Stimulated activated CD8-positive, alpha-beta memory T cell treated with anti-CD3 and anti-CD28 coated beads, Interleukin-15, amount 100 ng/mL, for 24 hours (primary cell): Measurements from ENCODE around the gene GPRC5A.

Experiments used
- DNase-seq: peaks from one replicate; pipeline ENCODE4 v3.0.0-alpha.2; 2020; ENCODE audit warnings: low read depth

The GPRC5A gene

DNA sequence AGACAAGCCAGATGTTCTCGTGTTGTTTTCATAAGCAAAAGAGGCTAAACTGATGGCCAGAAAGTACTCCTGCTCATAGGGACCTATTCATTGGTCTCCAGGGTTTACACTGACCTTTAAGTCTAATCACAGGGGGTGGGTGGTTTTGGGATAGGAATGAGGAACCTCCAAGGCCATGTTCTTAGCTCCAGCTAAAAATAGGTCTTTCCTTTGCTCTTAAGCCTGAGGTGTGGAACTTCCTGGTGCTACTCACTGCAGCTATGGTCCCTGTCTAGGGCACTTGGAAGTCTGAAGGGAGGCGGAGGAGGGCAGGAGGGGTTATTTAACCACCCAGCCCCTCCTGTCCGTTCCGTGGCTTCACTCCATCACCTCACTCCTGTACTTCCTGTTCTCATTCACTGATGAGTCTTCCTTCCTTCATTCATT is 18.6 kb downstream of the GPRC5A start:
- DNase-seq = no peak

DNA sequence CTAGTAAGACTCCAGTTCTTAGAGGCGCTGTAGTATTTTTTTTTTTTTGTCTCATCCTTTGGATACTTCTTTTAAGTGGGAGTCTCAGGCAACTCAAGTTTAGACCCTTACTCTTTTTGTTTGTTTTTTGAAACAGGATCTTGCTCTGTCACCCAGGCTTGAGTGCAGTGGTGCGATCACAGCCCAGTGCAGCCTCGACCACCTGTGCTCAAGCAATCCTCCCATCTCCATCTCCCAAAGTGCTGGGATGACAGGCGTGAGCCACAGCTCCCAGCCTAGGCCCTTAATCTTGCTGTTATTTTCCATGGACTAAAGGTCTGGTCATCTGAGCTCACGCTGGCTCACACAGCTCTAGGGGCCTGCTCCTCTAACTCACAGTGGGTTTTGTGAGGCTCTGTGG is 21.3 kb downstream of the GPRC5A start:
- no peak for DNase-seq

DNA sequence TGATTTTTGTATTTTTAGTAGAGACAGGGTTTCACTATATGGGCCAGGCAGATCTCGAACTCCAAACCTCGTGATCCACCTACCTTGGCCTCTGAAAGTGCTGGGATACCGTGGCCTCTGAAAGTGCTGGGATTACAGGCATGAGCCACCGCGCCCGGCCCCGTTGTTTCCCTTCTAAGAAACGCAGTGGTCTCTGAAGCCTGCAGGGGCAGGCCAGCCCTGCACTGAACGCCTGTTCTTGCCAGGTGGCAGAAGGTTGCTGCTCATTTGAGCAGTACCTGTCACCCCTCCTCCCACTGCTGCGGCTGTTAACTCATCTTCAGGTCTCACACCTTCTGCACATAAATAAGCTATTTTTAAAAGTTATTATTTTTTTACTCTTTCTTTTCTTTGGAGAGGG is 24.3 kb downstream of the GPRC5A start:
- DNase-seq = no peak

DNA sequence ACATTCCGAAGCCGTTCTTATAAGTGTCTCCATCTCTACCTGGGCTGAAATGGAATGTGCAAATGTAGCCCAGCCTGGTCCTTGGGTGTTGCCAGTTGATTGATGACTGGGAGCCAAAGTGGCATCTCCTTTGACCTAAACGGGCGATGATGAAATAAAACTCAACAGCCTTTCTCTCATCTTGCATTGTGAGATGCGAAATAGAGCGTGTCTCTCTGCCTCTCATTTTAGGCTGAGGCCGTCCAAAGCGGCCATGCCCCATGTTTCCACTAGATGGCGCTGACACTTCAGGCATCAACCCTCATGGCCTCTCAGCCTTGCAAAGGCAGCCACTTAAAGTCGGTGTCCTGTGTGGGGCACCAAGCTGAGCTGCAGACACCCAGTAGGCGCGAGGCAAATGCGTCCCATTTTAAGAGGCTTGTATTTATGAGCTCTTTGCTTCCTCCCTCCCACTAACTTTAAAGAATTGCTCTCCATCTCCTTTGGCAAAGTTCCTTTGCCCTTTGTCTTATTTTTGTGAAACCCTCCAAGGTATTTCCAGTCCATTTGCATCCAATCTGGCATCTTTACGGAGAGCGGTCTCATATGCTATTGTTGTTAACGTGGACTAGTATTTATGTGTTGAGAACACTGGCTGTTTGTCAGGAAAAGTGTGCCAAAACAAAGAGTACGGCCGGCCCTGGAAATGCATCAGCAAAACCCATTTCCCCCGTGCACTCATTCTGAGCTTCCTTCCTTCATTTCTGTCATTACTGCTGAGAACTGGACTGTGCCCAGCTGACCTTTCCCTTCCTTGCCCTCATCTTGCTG is 25.0 kb downstream of the GPRC5A start:
- DNase-seq = peak; percentile 66

DNA sequence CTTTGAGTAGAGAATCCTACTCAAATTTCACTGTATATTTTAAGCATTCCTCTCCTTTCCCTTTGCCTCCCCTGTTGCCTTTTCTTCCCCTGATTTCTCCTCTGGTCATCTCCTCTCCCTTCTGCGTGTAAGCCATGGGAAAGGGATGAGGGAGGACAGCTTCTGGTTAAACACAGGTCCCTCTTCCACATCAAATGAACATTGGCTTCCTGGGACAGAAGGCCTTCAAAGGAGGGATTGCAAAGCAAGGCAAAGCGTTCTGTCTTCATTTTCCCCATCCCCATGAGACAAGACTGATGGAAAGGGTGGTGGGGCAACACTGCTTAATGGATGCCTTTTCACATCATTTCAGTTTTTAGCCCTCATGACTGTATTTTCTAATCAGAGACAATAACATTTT is 26.2 kb downstream of the GPRC5A start:
- no peak for DNase-seq

DNA sequence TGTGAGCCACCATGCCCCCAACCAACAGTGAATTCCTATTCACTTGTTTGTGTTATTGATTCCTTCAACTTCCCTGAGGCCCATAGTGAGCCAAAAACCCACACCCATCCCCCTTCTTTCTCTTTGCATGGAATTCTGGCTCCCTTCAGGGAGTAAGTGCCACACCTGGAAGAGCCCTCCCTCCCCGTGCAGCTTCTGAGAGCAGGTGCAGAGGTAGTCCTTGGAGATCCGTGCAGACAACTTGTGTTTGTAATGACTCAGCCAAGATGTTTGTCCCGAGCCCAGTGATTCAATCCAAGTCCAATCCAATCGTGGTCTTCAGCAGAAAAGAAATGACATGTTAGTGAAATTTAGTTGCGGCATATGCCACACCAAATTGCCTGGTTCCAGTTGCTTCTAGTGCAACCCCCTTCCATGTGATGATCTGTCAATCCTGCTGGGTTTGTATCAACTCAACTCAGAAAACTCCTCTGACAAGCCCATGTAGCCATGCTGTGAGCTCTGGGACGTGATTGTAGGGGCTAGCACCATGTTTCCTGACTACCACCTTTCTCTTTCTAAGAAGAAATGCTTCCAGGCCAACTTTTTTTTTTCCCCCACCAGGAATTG is 27.5 kb downstream of the GPRC5A start:
- DNase-seq = no peak

DNA sequence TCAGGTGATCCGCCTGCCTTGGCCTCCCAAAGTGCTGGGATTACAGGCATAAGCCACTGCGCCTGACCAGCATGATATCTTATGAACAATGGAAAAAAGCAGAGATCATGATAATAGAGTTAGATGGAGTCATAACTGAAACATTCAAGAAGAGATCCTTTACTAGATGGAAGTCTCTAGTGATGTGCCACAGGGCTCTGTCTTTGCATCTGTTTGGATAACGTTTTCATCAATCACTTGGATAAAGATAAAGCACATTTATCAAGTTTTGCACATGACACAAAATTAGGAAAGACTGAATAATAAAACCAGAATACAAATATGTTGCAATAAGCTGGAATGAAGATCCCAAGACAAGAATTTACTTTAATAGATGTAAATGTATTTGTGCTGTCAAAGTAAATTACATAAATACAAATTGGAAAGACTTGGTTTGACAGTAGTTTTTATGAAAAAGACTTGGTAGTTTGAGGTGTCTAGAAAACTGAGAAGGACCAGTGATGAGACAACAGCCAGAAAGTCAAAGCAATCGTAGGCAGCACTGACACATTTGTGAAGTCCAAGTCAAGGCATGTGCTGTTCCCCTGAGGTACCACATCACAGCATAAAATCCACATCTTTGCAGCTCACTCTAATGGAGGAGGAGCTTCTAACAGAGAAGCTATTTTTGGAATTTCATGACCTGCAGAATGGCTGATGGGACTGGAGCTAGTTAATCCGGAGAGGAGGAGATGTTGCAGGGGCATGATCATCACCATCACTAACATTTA is 28.5 kb downstream of the GPRC5A start:
- DNase-seq = no peak

DNA sequence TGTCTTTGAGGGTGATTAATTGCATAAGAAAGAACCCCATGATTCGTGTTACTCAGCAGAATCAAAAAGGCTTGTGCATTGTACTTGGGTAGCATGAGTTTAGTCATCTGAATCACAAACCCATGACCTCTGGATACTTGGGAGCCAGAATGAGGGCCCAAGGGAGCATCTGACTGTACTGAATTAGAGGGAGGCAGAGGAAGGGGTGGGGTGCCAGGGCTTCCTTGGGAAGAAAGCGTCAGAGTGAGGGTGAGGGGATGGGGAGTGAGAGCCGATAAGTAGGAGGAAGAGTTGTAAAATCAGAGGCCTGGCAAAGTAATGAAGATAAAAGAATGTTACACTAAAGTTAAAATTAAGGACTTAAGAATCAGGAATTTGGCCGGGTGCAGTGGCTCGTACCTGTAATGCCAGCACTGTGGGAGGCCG is 30.8 kb downstream of the GPRC5A start:
- DNase-seq = no peak

DNA sequence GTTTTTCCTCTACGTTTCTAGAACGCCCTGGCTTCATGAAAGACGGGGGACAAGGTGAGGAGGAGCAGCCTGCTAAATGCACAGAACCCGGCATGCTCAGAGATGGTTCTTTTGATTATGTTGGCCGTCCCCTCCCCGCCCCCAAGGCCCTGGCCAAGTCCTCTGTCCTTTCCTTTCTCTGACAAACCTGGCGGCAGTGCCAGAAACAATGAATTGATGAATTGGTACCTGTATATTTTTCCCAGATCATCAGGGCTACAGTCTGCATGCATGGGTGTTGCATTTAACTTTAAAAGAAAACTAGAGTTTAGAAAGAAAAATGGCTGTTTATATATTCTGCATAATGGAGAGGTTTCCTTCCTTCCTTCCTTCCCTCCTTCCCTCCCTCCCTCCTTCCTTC is 31.6 kb downstream of the GPRC5A start:
- DNase-seq = no peak

DNA sequence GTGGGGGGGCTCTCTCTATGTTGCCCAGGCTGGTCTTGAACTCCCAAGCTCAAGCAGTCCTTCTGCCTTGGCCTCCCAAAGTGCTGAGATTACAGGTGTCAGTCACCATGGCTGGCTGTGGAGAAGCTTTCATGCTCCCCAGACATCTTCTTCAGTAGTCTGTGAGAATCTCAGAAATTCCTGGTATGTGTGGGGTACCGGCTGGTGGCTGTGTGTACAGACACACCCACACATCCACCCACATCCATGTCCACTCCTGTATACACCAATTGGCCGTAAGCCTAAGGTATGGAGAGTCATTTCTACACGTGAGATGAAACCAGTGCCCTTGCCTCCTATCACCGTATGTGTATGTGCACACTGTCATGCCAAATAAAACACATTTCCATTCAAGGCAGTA is 32.8 kb downstream of the GPRC5A start:
- DNase-seq = no peak

DNA sequence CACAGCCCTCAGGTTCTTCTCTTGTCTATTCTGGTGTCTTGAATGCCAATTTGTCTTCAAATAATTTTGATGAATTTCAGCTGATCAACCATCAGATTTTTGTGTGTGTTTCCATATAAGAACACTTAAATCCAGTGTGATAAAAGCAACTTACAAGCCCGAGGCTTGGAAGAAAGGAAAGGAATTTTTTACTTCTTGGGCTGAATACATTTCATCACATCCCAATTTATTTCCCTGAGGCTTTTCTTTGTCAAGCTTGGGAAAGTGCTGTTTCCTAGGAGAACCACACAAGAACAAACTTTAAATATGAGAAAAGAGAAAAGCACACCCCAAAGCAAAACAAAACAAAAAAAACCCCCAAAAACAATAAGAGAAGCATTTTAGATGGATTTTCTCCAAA is 34.0 kb downstream of the GPRC5A start:
- DNase-seq = no peak

DNA sequence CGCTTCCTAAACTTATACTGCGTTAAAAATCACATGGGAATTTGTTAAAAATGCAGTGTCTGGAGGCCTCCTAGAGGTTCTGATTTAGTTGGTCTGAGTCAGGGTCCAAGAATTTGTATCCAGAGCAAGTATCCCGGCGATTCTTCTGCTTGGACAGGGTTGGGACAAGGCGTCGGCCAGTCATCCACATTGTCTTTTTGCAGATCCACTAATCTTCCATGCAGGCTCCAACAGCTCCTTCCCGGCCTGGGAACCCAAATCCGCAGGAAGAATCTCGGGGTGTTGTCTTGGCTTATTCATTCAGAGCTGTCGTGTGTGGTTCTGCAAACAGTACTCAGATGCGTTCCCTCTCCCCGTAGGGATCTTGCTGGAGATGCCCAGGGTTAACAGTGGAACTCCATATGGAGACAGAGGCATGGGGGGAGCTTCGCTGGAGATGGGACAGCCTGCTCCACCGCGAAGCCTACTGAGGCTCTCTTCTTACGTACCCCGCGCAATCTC is 35.3 kb downstream of the GPRC5A start:
- DNase-seq = no peak

DNA sequence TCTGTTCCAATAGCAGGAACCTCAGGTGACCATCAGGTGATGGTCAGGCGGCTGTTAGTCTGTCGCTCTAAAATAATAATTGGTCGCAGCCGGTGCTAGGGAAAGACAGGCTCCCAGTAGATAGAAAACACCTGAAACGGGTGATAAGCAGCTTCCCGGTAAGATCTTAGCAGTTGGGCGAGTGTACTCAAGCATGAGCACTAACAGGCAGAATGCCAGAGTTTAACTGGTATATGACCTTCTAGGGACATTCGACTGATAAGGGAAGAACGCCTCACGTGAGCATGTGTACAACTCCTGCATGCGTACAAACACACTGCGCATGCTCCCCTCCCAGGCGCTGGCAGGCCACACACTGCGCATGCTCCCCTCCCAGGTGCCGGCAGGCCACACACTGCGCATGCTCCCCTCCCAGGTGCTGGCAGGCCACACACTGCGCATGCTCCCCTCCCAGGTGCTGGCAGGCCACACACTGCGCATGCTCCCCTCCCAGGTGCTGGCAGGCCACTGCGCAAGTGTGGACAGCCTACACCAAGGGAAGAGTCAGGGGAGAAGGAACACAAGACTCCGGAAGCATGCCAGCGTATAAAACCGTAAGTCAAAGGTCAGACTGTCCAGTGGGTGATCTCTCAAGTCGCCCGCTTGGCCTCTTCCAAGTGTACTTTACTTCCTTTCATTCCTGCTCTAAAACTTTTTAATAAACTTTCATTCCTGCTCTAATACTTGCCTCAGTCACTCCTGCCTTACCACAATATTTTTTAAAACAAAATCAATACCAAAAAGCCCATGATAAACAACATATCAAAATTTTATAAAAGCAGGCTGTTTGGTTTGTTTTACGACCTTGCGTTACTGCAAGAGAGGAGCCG is 36.1 kb downstream of the GPRC5A start:
- DNase-seq = no peak

DNA sequence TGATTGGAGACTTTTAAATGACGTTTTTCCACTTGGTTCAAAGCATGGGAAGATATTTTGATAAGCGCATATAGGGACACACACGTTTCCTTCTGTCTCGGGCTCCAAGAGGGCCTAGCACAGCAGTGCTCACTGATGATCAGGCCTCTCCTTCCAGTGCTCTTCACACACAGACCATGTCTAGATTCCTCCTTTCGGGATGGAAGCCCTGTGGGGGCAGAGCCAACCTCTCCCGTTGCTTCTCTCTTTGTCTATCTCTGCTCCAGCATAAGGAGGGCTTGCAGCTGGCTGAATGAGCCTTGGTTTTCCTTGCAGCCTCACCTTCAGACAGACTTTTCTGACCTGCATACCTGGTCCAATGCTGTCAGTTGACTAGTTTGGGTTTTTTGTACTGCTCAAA is 38.3 kb downstream of the GPRC5A start:
- no peak for DNase-seq

DNA sequence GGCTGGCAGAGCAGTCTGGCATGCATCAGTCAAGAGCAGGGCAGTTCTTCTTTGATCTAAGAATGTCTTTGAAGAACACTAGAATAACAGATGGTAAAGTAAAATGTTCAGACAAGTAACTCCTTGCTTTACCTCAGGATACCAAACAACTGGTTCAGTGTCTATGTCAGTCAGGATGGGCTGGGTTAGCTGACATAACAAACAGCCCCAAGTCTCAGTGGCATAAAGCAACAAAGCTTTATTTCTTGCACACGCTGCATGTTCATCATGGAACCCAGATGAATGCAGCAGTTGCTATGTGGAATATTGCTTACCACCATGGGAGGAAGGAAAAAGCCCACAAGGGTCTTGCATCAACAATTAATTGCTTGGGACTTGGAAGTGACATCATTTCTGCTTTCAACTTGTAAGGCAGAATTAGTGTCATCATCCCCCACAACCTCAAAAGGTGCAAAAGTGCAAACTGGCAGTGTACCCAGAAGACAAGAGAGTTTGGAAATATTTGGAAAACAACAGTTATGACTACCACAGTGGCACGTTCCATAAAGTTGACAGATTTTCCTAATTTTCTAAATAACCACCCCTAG is 39.4 kb downstream of the GPRC5A start:
- DNase-seq = no peak

DNA sequence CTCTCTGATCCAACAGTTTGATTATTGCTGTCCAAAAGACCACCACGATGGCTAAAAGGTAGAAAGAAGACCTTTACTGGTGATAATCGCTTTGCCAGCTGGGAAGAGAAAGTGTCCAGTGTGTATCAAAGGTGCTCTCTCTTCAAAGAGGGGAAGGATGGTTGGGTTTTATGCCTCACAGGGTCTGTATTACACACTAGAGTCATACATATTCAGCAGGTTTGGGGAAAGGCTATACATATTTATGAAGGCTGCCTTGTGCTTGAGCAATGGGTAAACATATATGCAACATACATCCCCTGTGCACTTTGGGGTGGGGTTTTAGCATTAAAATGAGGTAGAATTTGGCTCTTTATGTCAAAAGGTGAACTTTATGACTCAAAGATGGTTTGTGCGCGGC is 42.4 kb downstream of the GPRC5A start:
- no peak for DNase-seq

DNA sequence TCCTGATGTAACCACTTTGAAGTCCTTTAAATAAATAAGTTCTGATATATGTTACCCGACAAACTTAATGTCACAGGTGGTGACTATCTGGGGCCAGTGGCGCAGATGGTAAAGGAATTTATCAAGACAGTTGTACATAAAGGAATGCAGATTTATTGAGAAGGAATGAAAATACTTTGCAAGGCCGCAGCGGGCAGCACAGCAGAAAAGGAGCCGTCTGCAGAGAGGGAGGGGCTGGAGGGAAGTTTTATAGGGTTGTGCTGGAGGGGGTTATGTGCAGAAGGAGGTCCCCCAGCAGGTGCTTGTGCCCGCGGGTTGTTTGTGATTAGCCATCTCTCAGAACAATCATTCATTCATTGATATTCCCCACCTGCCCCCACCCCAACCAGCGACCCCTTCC is 43.2 kb downstream of the GPRC5A start:
- no peak for DNase-seq

DNA sequence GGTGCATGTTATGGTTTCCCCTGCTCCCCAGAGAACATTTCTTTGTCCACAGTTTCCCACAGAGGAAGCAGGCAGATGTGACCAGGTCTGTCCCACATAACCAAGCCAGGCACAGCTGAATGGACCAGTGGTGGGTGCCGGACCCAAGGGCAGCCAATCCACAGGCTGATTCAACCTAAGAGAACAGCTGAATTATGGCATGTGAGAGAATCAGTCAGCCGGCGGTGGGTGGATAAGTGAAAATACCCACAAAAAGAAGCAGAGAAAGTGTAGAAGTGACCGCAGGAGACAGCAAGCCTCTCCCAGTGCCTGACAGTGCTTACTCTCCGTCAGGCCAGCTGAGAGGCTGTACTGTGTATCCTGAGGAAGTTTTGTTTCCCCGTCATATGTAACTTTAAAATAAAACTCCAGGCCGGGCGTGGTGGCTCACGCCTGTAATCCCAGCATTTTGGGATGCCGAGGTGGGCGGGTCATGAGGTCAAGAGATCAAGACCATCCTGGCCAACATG is 45.7 kb downstream of the GPRC5A start:
- no peak for DNase-seq

DNA sequence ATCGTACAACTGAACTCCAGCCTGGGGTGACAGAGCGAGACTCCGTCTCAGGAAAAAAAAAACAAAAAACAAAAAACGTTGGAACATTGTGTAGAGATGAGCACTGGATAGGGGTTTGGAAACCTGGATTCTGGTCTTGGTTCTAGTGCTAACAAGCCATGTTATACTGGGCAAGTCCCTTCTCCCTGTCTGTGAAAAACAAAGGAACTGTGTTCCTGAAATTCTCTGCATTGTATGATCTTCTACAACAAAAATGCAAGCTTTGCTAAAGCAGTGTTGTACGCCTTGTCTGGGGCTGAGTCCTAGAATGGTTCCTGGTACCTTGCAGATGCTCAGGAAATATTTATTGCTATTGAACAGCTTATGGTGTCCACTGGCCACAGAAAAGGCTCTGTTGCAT is 47.2 kb downstream of the GPRC5A start:
- no peak for DNase-seq

DNA sequence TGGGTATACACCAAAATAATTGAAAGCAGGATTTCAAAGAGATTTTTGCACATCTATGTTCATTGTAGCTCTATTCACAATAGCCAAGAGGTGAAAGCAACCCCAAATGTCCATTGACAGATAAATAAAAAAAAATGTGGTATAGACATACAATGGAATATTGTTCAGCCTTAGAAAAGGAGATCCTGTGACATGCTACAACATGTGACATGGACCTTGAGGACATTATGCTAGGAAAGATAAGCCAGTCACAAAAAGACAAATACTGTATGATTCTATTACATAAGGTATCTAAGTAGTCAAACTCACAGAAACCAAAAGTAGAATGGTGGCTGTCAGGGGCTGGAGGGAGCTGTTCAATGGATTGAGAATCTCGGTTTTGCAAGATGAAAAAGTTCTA is 48.5 kb downstream of the GPRC5A start:
- no peak for DNase-seq
